Suprapubic skin (tissue), 4 donors: ENCODE results near the gene CPB2.

ENCODE experiments used
- EP300 ChIP-seq: sonication (generic); formaldehyde crosslinking; IDR thresholded peaks from one replicate; pipeline ENCODE4 v1.6.1; 2017; ENCODE audit warnings: antibody characterized with exemption
- POLR2A ChIP-seq, 2 donors: fragments of 450-650 bp; IDR thresholded peaks; one replicate each; pipeline ENCODE4 v1.6.1; 2017; ENCODE audit warnings: antibody characterized with exemption in 2 of 2, mild to moderate bottlenecking in 2 of 2, moderate library complexity in 2 of 2
- POLR2AphosphoS5 ChIP-seq, 3 donors: sonication (generic); formaldehyde crosslinking; IDR thresholded peaks; one replicate each; pipeline ENCODE4 v1.6.1; 2017; ENCODE audit warnings: antibody characterized with exemption in 3 of 3
- TF ChIP-seq, protein P1 (sequence below), 2 donors: fragments of 200-600 bp in 1 of 2; fragments of 450-650 bp in 1 of 2; sonication (generic) in 1 of 2; IDR thresholded peaks; one replicate each; pipeline ENCODE4 v1.5.1; 2016 to 2019; ENCODE audit warnings: antibody characterized with exemption in 2 of 2, mild to moderate bottlenecking in 1 of 2, moderate library complexity in 1 of 2

DNA sequence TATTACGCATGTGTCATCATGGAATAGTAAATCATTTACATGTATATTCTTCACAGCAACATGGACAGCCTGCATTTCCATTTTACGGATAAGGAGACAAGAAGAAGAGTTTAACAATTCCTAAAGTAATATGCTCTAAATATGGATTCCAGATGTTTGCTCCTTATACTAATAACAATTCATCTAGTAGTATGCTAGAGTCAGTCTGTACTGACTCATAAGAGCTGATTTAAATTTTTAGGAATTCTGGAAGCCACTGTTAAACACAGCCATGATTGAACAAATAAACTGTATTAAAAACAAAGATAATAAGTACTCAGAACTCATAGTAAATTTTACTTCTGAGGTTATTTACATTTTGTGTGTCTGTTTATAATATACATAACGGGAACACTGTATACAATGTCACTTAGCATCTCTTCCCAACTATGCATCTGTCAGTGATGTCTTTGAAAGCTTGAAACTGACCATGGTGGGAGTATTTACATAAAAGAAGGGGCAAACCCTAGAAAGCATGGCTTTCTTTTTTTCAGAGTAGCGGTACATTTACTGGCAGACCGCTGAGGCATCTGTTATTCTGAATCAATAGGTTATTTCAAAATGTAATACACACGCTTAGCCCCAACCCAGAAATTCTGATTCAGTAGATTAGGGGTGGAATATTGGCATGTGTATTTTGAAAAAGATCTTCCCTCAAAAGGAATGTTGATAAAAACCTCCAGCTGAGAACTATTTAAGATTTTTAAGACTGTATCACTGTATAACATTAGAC lies 65.2 kb downstream of the CPB2 start:
- TF ChIP-seq, protein P1, sequence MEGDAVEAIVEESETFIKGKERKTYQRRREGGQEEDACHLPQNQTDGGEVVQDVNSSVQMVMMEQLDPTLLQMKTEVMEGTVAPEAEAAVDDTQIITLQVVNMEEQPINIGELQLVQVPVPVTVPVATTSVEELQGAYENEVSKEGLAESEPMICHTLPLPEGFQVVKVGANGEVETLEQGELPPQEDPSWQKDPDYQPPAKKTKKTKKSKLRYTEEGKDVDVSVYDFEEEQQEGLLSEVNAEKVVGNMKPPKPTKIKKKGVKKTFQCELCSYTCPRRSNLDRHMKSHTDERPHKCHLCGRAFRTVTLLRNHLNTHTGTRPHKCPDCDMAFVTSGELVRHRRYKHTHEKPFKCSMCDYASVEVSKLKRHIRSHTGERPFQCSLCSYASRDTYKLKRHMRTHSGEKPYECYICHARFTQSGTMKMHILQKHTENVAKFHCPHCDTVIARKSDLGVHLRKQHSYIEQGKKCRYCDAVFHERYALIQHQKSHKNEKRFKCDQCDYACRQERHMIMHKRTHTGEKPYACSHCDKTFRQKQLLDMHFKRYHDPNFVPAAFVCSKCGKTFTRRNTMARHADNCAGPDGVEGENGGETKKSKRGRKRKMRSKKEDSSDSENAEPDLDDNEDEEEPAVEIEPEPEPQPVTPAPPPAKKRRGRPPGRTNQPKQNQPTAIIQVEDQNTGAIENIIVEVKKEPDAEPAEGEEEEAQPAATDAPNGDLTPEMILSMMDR (IDR thresholded peaks at IDR 0.05) = no peak
- TF ChIP-seq POLR2AphosphoS5 (IDR thresholded peaks at IDR 0.05) (no peak), POLR2A (IDR thresholded peaks at IDR 0.05) (no peak), EP300 (no peak)
